Body of pancreas (tissue), 4 donors: Measurements from ENCODE around the gene DHH. TPM values are rescaled to one million over a fixed set of nuclear protein-coding genes. Genes with fewer than 3 reads are reported as not detected.
A peak's percentile ranks its signal among the peaks of the same experiment; 100 is the strongest.

Experiments used
- ATAC-seq: fragments of 150-250 bp; one replicate; pipeline ENCODE4 v1.9.1; 2016
- DNase-seq, 4 donors: peaks; one replicate each; pipeline ENCODE4 v3.0.0-alpha.2; 2019
- H3K27ac ChIP-seq, 4 donors: fragments of 200-600 bp; sonication (generic); 1 replicate in 3 of 4; 2 replicates in 1 of 4; pipeline versions ENCODE4 v1.5.1 to v1.6.1; 2016 to 2019; ENCODE audit warnings: mild to moderate bottlenecking in 1 of 4, mixed read lengths in 1 of 4, moderate library complexity in 1 of 4
- H3K27me3 ChIP-seq, 2 donors: fragments of 200-600 bp; sonication (generic); one replicate each; pipeline ENCODE4 v1.6.0; 2016; ENCODE audit warnings: mild to moderate bottlenecking in 1 of 2
- H3K36me3 ChIP-seq, 2 donors: fragments of 200-600 bp; sonication (generic); replicated peaks in 1 of 2; 2 replicates each; pipeline ENCODE4 v1.5.1; 2016; ENCODE audit warnings: low read depth in 2 of 2; ENCODE audit not compliant: insufficient read depth in 1 of 2
- H3K4me1 ChIP-seq: fragments of 200-600 bp; sonication (generic); one replicate; pipeline ENCODE4 v1.6.0; 2016
- H3K4me3 ChIP-seq, 2 donors: fragments of 200-600 bp; sonication (generic); 1 replicate in 1 of 2; 2 replicates in 1 of 2; pipeline ENCODE4 v1.5.1; 2016 to 2019
- H3K9me3 ChIP-seq, 3 donors: fragments of 200-600 bp; sonication (generic); 1 replicate in 2 of 3; 2 replicates in 1 of 3; pipeline ENCODE4 v1.5.1; 2016
- CTCF ChIP-seq, 7 experiments: fragments of 450-650 bp in 4 of 7; fragments of 200-600 bp in 3 of 7; sonication (generic) in 3 of 7; IDR thresholded peaks; one replicate each; pipeline ENCODE4 v1.5.1; 2016 to 2019; ENCODE audit warnings: antibody characterized with exemption in 7 of 7
- POLR2A ChIP-seq, 3 donors: fragments of 450-650 bp; IDR thresholded peaks; one replicate each; pipeline ENCODE4 v1.6.1; 2016; ENCODE audit warnings: antibody characterized with exemption in 3 of 3, mild to moderate bottlenecking in 2 of 3
- WGBS, 2 donors: methylation state at CpG; one replicate each; pipeline ENCODE4 v1.1.5; 2017; 5-methylcytosine and 5-hydroxymethylcytosine counted together
- intact Hi-C: fragments of 100-400 bp; cut with DNase I; formaldehyde crosslinking; loops from one replicate; pipeline ENCODE4 v1.15.1; 2023
- total RNA-seq, 2 donors: library from RNA; depleted of rRNA; stranded (reverse); fragments of >200 nt; gene quantifications; one replicate each; pipeline ENCODE4 v1.1.0, GENCODE V29; 2016

The DHH gene
- total RNA-seq, 2 donors from 2014 or later, result not detected

GRCh38 chr12:49098035-49098451, 3.4 kb upstream of the DHH start:
- Histone ChIP-seq H3K27me3 (peaks cover 0 to 17% of the 10 kb centered on the region in 2 donors), H3K27ac (no peak overlapping the region), H3K36me3 (peaks cover 0 to 11% of the 10 kb centered on the region in 2 donors), H3K9me3 (no peaks in the 10 kb centered on the region), H3K4me3 (no peak overlapping the region), H3K4me1 (peaks cover 12% of the 10 kb centered on the region)
- TF ChIP-seq CTCF (IDR thresholded peaks at IDR 0.05) (peak; percentile 49 to 80 (median 68)), POLR2A (IDR thresholded peaks at IDR 0.05) (no peak)
- ATAC-seq (peak; percentile 57), DNase-seq (peak; percentile 47 to 62 (median 56))
- 65 to 78% methylated on average over 2 to 4 of the region's 4 CpGs for WGBS, 2 donors
- intact Hi-C loops, result no loop called here

- 71% methylated on average over 3 of the region's 3 CpGs; no CpG with 5 or more reads in 1 of the 2 donors for WGBS, 2 donors
- TF ChIP-seq POLR2A (IDR thresholded peaks at IDR 0.05) (no peak), CTCF (IDR thresholded peaks at IDR 0.05) (no peak)
- no peak for ATAC-seq
- no peak for DNase-seq
- Histone ChIP-seq H3K27me3 (peaks cover 0 to 24% of the 10 kb centered on the region in 2 donors), H3K9me3 (no peaks in the 10 kb centered on the region), H3K4me3 (no peak overlapping the region), H3K27ac (no peak overlapping the region), H3K36me3 (peaks cover 0 to 9% of the 10 kb centered on the region in 2 donors), H3K4me1 (peaks cover 15% of the 10 kb centered on the region)
- intact Hi-C loops, result no loop called here
These were observed 2.8 kb upstream of the DHH start for GRCh38 chr12:49097381-49097780.

GRCh38 chr12:49094975-49095365, 369 bp upstream of the DHH start:
- H3K27me3 ChIP-seq, result peaks cover 3 to 46% of the 10 kb centered on the region in 2 donors
- no peak overlapping the region for H3K27ac ChIP-seq
- intact Hi-C loops, result no loop called here
- TF ChIP-seq POLR2A (IDR thresholded peaks at IDR 0.05), result no peak
- no peak for TF ChIP-seq CTCF (IDR thresholded peaks at IDR 0.05)
- no peak for ATAC-seq
- H3K4me1 ChIP-seq, result peaks cover 39% of the 10 kb centered on the region
- no peaks in the 10 kb centered on the region for H3K36me3 ChIP-seq
- H3K4me3 ChIP-seq, result no peak overlapping the region
- no peak for DNase-seq
- H3K9me3 ChIP-seq, result no peaks in the 10 kb centered on the region
- 52 to 62% methylated on average over 2 of the region's 2 CpGs for WGBS, 2 donors

GRCh38 chr12:49093792-49094159, 825 bp downstream of the DHH start:
- no peak overlapping the region for H3K4me3 ChIP-seq
- peaks cover 46% of the 10 kb centered on the region for H3K4me1 ChIP-seq
- 6 to 7% methylated on average over 9 of the region's 9 CpGs for WGBS, 2 donors
- H3K36me3 ChIP-seq, result no peaks in the 10 kb centered on the region
- H3K27me3 ChIP-seq, result peaks cover 6 to 56% of the 10 kb centered on the region in 2 donors
- no peak for TF ChIP-seq CTCF (IDR thresholded peaks at IDR 0.05)
- TF ChIP-seq POLR2A (IDR thresholded peaks at IDR 0.05), result no peak
- intact Hi-C loops, result no loop called here
- H3K27ac ChIP-seq, result no peak overlapping the region
- ATAC-seq (no peak), DNase-seq (no peak)
- H3K9me3 ChIP-seq, result no peaks in the 10 kb centered on the region

- WGBS, 2 donors, result 25 to 39% methylated on average over 4 of the region's 4 CpGs
- ATAC-seq (no peak), DNase-seq (no peak)
- Histone ChIP-seq H3K9me3 (no peaks in the 10 kb centered on the region), H3K27ac (no peak overlapping the region), H3K4me3 (no peak overlapping the region), H3K4me1 (peaks cover 55% of the 10 kb centered on the region), H3K27me3 (peaks cover 6 to 60% of the 10 kb centered on the region in 2 donors), H3K36me3 (no peaks in the 10 kb centered on the region)
- intact Hi-C loops, result no loop called here
- TF ChIP-seq POLR2A (IDR thresholded peaks at IDR 0.05) (no peak), CTCF (IDR thresholded peaks at IDR 0.05) (no peak)
These were observed 1.7 kb downstream of the DHH start for GRCh38 chr12:49092816-49093406.
